SW 1271 (cell line): ENCODE measurements around the gene ZNF800.

ENCODE experiments used
- DNase-seq, 2 experiments: peaks; one replicate each; lab custom pipeline; 2025; lab: John Stamatoyannopoulos, UW

Gene ZNF800

GRCh38 chr7:127348247-127348631 is 44.3 kb downstream of the ZNF800 start:
- no peak for DNase-seq

GRCh38 chr7:127347567-127348246 is 44.8 kb downstream of the ZNF800 start:
- peak in 1 of 2 experiments; percentile 4 for DNase-seq

- no peak for DNase-seq
Observed at GRCh38 chr7:127346575-127347256, 45.8 kb downstream of the ZNF800 start.

- no peak for DNase-seq
Observed at GRCh38 chr7:127342596-127342995, 49.9 kb downstream of the ZNF800 start.

- DNase-seq = no peak
Observed at GRCh38 chr7:127338122-127338521, 54.4 kb downstream of the ZNF800 start.

- no peak for DNase-seq
Observed at GRCh38 chr7:127337581-127337980, 54.9 kb downstream of the ZNF800 start.

- no peak for DNase-seq
Observed at GRCh38 chr7:127336458-127336857, 56.0 kb downstream of the ZNF800 start.

- no peak for DNase-seq
Observed at GRCh38 chr7:127332880-127333279, 59.6 kb downstream of the ZNF800 start.

GRCh38 chr7:127330070-127330469 is 62.4 kb downstream of the ZNF800 start:
- DNase-seq = no peak

GRCh38 chr7:127322832-127323493 is 69.5 kb downstream of the ZNF800 start:
- DNase-seq = no peak

GRCh38 chr7:127322351-127322750 is 70.2 kb downstream of the ZNF800 start:
- no peak for DNase-seq

GRCh38 chr7:127320974-127321373 is 71.5 kb downstream of the ZNF800 start:
- DNase-seq = no peak
